Measurements from ENCODE around the gene ETV4. TPM values are rescaled to one million over a fixed set of nuclear protein-coding genes. Genes with fewer than 3 reads are reported as not detected.
"Not testable (repeated sequence)": the region's sequence is repeated elsewhere in the genome, so short reads cannot be mapped to it uniquely, and the experiment has no call there.

The ETV4 gene
- polyA plus RNA-seq, 12 donors = 2.9 to 8.7 (median 4.9) TPM; not detected in 1

DNA sequence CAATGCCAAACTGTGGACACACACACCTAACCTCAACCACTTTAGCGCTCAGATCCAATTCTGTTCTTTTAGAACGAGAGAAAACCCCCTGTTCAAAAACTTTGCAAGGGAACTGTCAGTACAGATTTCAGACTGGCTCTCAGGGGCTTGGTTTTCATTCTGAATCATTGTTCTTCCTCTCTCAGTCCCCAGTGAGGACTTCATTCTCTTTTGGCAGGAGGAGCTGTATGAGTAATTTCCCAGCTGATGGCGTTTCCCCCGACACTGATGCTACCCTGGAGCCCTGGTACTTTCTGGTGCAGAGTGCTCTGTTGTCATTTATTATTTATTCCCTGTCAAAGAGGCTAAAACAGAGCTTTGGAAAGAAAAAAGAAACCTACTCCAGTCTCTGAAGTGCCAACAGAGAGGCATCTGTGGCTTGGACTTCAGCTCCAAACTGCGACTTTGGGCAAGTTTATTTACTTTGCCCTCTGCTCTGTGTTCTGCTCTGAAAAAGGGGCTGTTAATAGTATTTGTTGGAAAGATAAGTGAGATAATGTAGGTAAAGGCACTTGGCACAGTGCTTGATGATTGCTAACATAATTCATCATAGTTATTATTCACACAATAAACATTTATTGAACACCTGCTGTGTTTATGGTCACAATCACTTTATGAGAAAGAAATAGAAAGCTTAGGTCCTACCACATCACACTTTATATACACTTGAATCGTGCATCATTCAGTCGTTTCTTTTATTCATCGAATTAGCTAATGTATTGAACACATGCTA, 28.3 kb downstream of the ETV4 start:
- DNase-seq = no peak

DNA sequence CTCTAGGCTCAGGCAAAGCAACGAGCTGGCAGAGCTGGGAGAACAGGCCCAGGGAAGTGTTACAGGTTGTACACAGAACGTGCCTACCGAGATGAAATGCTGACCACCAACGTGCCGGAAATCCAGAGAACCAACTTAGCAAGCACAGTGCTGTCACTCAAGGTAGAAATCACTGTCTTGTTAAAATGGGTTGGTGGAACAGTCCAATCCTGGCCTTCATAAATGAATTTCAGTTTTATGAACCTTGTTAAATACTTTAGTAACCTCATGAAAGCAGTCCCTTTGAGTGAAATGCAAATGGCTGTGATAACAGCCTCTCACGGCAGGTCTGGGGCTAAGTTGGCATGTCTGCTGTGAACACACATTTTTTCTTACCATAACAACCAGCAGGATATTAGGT, 29.0 kb downstream of the ETV4 start:
- DNase-seq = no peak

DNA sequence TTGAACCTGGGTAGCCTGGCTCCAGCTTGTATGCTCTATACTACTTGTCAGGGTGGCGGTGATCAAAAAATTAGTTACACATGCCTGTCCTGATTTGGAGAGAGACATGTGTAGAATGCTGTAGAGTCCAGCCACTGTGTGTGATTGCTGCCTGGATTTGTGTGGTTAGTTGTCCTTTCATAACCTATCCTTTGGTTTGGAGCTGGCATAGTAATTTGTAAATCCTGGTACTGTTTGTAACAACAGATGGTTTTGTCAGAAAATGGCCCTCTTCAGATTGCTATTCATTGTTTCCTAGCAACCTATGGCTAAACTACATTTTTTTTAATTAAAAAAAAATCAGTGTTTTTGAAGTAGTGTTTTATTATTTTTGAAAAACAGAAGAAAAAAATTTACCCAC, 30.5 kb downstream of the ETV4 start:
- no peak for DNase-seq

DNA sequence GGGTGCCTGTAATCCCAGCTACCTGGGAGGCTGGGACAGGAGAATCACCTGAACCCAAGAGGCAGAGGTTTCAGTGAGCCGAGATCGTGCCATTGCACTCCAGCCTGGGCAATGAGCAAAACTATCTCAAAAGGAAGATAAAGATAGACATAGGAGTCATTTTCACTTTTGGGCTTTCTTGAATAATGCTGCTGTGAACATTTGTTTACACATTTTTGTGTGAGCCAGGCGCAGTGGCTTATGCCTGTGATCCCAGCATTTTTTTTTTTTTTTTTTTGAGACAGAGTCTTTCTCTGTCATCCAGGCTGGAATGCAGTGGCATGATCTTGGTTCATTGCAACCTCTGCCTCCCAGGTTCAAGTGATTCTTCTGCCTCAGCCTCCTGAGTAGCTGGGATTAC, 34.9 kb downstream of the ETV4 start:
- not testable (repeated sequence) for DNase-seq

DNA sequence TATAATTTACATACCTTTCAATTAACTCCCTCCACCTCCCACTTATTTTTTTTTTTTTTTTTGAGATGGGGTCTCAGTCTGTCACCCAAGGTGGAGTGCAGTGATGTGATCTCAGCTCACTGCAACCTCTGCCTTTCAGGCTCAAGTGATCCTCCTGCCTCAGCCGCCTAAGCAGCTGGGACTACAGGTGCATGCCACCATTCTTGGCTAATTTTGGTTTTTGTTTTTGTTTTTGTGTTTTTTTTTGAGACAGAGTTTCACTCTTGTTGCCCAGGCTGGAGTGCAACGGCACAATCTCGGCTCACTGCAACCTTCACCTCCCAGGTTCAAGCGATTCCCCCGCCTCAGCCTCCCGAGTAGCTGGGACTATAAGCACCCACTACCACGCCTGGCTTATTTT, 36.7 kb downstream of the ETV4 start:
- not testable (repeated sequence) for DNase-seq

DNA sequence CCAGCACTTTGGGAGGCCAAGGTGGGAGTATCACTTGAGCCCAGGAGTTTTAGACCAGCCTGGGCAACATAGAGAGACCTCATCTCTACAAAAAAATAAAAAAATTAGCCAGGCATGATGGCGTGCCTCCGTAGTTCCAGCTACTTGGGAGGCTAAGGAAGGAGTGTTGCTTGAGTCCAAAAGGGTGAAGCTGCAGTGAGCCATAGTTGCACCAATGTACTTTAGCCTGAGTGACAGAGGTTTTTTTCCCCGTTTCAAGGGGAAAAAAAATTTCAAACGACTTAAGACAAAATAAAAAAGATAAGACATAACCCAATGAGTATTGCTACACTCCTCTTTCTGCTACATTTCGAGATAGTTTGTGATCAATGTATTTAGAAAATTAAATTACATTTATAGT, 55.5 kb downstream of the ETV4 start:
- DNase-seq = no peak

DNA sequence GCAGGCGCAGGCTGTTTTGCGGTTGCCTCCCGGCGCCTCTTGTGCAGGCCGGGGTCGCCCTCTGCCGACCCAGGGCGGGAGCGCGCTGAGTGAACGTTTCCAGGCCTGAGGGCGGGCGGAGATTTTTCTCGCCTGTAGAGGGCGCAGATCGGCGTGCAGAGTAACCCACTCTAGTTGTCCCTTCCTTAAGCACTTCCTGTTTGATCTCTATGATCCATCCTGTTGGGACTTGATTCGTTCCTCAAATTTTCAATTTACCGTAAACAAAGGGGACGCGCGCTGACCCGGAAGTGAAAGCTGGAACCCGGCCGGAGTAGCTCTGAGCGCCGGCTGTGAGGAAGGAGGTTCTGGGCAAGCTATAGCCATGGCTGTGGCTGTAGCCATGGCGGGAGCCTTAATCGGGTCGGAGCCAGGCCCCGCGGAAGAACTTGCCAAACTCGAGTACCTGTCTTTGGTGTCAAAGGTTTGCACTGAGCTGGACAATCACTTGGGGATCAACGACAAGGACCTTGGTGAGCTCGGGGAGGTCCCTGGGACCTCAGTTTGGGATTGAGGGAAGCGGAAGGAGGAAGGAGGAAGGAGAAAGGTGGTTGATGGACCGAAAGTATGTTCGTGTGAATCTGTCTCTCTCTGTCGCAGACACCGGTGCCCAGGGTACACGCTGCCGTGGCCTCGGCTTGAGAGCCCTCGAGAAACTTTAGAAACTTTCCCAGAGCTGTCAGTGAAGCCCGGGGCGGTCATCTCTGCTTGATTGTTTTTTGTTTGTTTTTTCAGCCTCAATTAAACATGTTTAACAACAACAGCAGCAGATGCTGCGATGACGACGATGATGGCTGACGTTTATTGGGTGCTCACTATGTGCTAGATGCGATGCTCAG, 62.2 kb downstream of the ETV4 start, which contains the start of gene DHX8:
Gene DHX8 (plus strand): TSS at position 302 of the 878 bp plus-strand sequence. CDS start 63 bp downstream, at position 365.
- DNase-seq = peak; percentile 100

DNA sequence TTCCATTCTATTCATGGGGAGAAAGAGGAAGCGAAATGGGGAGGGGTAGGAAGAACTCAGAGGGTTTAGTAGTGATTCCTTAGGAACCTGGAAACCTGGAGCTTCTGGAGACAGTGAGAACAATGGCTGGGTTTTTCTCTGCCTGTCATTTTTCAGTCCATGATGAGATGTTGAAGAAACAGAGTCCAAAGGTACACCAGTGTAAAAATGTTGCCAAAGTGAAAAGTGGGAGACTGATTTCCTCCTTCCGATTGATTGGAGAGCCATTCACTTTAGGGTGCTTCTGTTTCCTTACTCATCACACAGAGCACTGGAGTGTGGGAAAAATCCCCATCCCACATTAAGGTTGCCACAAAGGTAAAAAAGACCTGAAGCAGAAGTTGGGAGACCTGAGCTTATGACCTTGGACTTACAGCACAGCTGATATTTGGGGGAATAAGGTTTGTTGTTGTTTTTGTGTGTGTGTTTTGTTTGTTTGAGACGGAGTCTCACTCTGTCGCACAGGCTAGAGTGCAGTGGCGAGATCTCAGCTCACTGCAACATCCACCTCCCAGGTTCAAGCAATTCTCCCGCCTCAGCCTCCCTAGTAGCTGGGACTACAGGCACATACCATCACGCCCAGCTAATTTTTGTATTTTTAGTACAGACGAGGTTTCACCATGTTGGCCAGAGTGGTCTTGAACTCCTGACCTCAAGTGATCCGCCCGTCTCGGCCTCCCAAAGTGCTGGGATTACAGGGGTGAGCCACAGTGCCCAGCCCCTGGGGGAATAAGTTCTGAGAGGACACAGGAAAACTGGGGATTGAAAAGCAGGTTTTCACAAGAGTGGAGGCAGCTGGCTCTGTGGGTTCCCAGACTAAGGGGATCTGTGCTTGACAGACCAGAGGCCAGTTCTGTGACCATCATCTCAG, 63.8 kb downstream of the ETV4 start:
- no peak for DNase-seq

DNA sequence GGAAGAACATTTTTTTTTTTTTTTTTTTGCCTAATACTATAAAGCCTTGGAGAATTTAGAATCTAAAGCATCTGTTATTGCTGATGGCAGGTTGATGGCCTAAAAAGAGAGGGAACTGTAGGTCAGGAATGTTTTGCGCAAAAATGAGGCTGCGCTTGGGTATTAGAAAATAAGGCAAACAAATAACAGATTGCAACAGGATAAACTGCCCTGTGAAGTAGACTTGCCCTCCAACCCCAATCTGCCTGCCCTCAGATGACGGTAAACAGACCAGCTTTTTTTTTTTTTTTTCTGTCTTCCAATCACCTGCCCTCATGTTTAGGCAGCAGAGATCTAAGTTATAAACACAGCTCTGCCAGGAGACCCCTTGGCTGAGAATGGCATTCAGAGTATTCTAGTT, 66.2 kb downstream of the ETV4 start:
- no peak for DNase-seq

Other genes starting within 250 kb of the ETV4 start
- gene ARL4D, start 147.3 kb downstream of the ETV4 start, polyA plus RNA-seq (ENCODE audit: insufficient read length in 12 of 12) = 10 to 100 TPM in 5 of 12 donors, 1 to 10 TPM in 6, not detected in 1; 7.2 to 15.9 (median 7.9) TPM
- gene DHX8, start 62.4 kb downstream of the ETV4 start, polyA plus RNA-seq (ENCODE audit: insufficient read length in 12 of 12) = 10 to 100 TPM in 10 of 12 donors, 1 to 10 TPM in 1, not detected in 1; 8.9 to 30.0 (median 26.3) TPM
- gene MEOX1, start 115.6 kb upstream of the ETV4 start, polyA plus RNA-seq (ENCODE audit: insufficient read length in 12 of 12) = 10 to 100 TPM in 11 of 12 donors, not detected in 1; 10.8 to 30.5 (median 13.9) TPM
- 1 to 10 TPM in 2 of 12 donors, under 1 TPM in 2, not detected in 8; 0.25 to 4.3 (median 1.2) TPM for gene SOST, start 212.5 kb upstream of the ETV4 start, polyA plus RNA-seq (ENCODE audit: insufficient read length in 12 of 12)
- gene DUSP3, start 232.6 kb upstream of the ETV4 start, polyA plus RNA-seq (ENCODE audit: insufficient read length in 12 of 12) = 100 to 1,000 TPM in 1 of 12 donors, 10 to 100 TPM in 11; 42.4 to 168 (median 71.3) TPM
- under 1 TPM in 4 of 12 donors, not detected in 8; 0.03 to 0.22 (median 0.13) TPM for gene CFAP97D1, start 234.1 kb upstream of the ETV4 start, polyA plus RNA-seq (ENCODE audit: insufficient read length in 12 of 12)